Hepatocyte (in vitro differentiated cells): Measurements from ENCODE around the gene PKP3.

Experiments
- EZH2phosphoT487 ChIP-seq: fragments of 200-600 bp; sonication (generic); IDR thresholded peaks from one replicate; pipeline ENCODE4 v1.6.1; 2018; ENCODE audit warnings: antibody characterized with exemption, mild to moderate bottlenecking, low read depth, moderate library complexity; ENCODE audit not compliant: unreplicated experiment, severe bottlenecking
- TF ChIP-seq, protein P1 (sequence below): fragments of 200-600 bp; sonication (generic); IDR thresholded peaks from 2 replicates; pipeline ENCODE4 v1.5.1; 2016; ENCODE audit warnings: antibody characterized with exemption, mild to moderate bottlenecking; ENCODE audit not compliant: poor library complexity

DNA sequence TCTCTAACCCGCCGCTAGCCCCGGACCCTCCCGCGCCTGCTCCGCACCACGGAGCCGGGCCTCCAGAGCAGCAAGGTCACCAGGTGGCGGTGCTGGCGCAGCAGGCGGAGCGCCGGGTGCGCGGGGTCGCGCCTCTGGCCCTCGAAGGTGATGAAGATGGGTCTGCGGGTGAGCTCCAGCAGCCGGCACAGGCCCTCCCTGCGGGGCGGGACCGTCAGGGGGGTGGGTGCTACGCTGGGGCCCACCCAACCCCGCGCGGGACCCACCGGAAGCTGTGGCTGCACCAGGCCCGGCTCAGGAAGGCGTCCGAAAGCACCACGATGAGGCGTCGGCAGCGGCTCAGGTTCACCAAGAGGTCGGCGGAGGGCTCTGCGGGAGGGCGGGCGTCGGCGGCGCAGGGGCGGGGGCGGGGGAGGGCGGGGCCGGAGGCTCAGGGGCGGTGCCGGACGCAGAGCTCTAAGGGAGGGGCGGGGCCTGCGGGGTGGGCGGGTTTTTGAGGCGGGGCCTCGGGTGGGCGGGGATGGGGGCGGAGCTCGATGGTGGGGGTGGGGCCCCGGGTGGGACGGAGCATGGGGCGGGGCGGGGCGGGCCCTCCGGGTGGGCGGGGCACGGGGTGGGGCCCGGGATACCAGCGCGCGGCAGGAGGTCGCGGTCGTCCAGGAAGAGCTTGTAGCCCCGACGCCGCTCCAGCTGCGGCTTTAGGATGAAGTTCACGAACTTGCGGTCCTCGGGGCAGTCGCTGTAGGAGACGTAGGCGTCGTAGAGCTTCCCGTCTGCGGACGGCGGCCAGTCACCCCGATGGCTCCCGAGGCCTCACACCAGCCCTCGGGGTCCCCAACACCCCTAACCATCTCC is 13.0 kb downstream of the PKP3 start:
- TF ChIP-seq, protein P1, sequence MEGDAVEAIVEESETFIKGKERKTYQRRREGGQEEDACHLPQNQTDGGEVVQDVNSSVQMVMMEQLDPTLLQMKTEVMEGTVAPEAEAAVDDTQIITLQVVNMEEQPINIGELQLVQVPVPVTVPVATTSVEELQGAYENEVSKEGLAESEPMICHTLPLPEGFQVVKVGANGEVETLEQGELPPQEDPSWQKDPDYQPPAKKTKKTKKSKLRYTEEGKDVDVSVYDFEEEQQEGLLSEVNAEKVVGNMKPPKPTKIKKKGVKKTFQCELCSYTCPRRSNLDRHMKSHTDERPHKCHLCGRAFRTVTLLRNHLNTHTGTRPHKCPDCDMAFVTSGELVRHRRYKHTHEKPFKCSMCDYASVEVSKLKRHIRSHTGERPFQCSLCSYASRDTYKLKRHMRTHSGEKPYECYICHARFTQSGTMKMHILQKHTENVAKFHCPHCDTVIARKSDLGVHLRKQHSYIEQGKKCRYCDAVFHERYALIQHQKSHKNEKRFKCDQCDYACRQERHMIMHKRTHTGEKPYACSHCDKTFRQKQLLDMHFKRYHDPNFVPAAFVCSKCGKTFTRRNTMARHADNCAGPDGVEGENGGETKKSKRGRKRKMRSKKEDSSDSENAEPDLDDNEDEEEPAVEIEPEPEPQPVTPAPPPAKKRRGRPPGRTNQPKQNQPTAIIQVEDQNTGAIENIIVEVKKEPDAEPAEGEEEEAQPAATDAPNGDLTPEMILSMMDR: peak; percentile 20
- no peak for TF ChIP-seq EZH2phosphoT487
